H1 (cell line): ENCODE results near the gene GABRA6.

Experiments
- ASH2L ChIP-seq: fragments of 200-600, 300-600 bp; sonication (generic); IDR thresholded peaks from one replicate; pipeline ENCODE4 v1.7.1; 2017; ENCODE audit warnings: low read length
- BACH1 ChIP-seq: IDR thresholded peaks from 2 replicates; pipeline ENCODE4 v1.6.1; 2012; ENCODE audit warnings: low read length, improper control_type of control experiment
- CEBPB ChIP-seq: IDR thresholded peaks from 2 replicates; pipeline ENCODE4 v1.6.1; 2012; ENCODE audit warnings: low read depth, low read length
- CREB1 ChIP-seq: IDR thresholded peaks from 2 replicates; pipeline ENCODE4 v1.6.1; 2012; ENCODE audit warnings: inconsistent platforms
- CTCF ChIP-seq, 3 experiments: IDR thresholded peaks; 1 replicate in 2 of 3; 2 replicates in 1 of 3; pipeline versions ENCODE4 v1.5.1 to v1.6.1; 2011; ENCODE audit warnings: low read length in 3 of 3, mild to moderate bottlenecking in 3 of 3, inconsistent platforms in 2 of 3, low read depth in 1 of 3, moderate library complexity in 1 of 3; ENCODE audit not compliant: insufficient read depth in 1 of 3; ENCODE audit errors: control extremely low read depth in 1 of 3
- EZH2 ChIP-seq: fragments of 200-600 bp; sonication (generic); IDR thresholded peaks from 2 replicates; pipeline ENCODE4 v1.7.1; 2012; ENCODE audit warnings: low read depth, mild to moderate bottlenecking, moderate library complexity, low read length, inconsistent platforms; ENCODE audit not compliant: severe bottlenecking
- POLR2A ChIP-seq, 2 experiments: IDR thresholded peaks; 1 replicate in 1 of 2; 2 replicates in 1 of 2; pipeline ENCODE4 v1.6.1; 2011; ENCODE audit warnings: low read depth in 2 of 2, low read length in 2 of 2, mild to moderate bottlenecking in 2 of 2; ENCODE audit errors: control extremely low read depth in 1 of 2
- POLR2AphosphoS5 ChIP-seq: IDR thresholded peaks from 2 replicates; pipeline ENCODE4 v1.6.1; 2011; ENCODE audit warnings: low read depth, low read length
- RFX5 ChIP-seq: IDR thresholded peaks from 2 replicates; pipeline ENCODE4 v1.6.1; 2011; ENCODE audit warnings: low read depth, low read length, improper control_type of control experiment, borderline replicate concordance
- SUZ12 ChIP-seq: fragments of 200-600 bp; sonication (generic); IDR thresholded peaks from 2 replicates; pipeline ENCODE4 v1.6.1; 2012; ENCODE audit warnings: mild to moderate bottlenecking, inconsistent platforms, low read length, moderate library complexity, mixed read lengths
- TF ChIP-seq, protein P1 (sequence below): IDR thresholded peaks from 2 replicates; pipeline ENCODE4 v1.6.1; 2012; ENCODE audit warnings: inconsistent platforms

GRCh38 chr5:161645264-161645663 lies 40.3 kb upstream of the GABRA6 start:
- TF ChIP-seq POLR2AphosphoS5 (no peak), CTCF (IDR thresholded peaks at IDR 0.05; ENCODE audit: control extremely low read depth in 1 of 3, insufficient read depth in 1 of 3, low read depth in 1 of 3, low read length in 3 of 3) (no peak), CREB1 (no peak), SUZ12 (no peak), EZH2 (no peak), ASH2L (no peak), POLR2A (IDR thresholded peaks at IDR 0.05; ENCODE audit: control extremely low read depth in 1 of 2, low read depth in 2 of 2, low read length in 2 of 2) (no peak), CEBPB (no peak), BACH1 (no peak), RFX5 (no peak)
- TF ChIP-seq, protein P1, sequence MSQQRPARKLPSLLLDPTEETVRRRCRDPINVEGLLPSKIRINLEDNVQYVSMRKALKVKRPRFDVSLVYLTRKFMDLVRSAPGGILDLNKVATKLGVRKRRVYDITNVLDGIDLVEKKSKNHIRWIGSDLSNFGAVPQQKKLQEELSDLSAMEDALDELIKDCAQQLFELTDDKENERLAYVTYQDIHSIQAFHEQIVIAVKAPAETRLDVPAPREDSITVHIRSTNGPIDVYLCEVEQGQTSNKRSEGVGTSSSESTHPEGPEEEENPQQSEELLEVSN: no peak
